HG02678 (cell line): ENCODE measurements around the gene CACNG8.

Source experiments
- ATAC-seq: cut with Tn5 transposase; IDR thresholded peaks from one replicate; pipeline ENCODE4 v1.9.1; 2021; ENCODE audit warnings: mild to moderate bottlenecking, moderate library complexity; ENCODE audit not compliant: unreplicated experiment

The CACNG8 gene

GRCh38 chr19:53992211-53992610, 29.5 kb downstream of the CACNG8 start:
- no peak for ATAC-seq

GRCh38 chr19:53992815-53993214, 30.1 kb downstream of the CACNG8 start:
- no peak for ATAC-seq

GRCh38 chr19:53993448-53993847, 30.7 kb downstream of the CACNG8 start:
- ATAC-seq = no peak

- no peak for ATAC-seq
Observed at GRCh38 chr19:53994811-53995210, 32.1 kb downstream of the CACNG8 start.

- no peak for ATAC-seq
Observed at GRCh38 chr19:53998223-53998622, 35.5 kb downstream of the CACNG8 start.

- no peak for ATAC-seq
Observed at GRCh38 chr19:53999694-54000093, 37.0 kb downstream of the CACNG8 start.

- no peak for ATAC-seq
Observed at GRCh38 chr19:54001496-54001895, 38.8 kb downstream of the CACNG8 start.

GRCh38 chr19:54002495-54003315, 40.0 kb downstream of the CACNG8 start:
- no peak for ATAC-seq

- no peak for ATAC-seq
Observed at GRCh38 chr19:54009440-54009839, 46.7 kb downstream of the CACNG8 start.

GRCh38 chr19:54010474-54010873, 47.7 kb downstream of the CACNG8 start:
- ATAC-seq = no peak

GRCh38 chr19:54011507-54012211, 48.9 kb downstream of the CACNG8 start:
- no peak for ATAC-seq

- no peak for ATAC-seq
Observed at GRCh38 chr19:54013866-54014265, 51.1 kb downstream of the CACNG8 start.

- no peak for ATAC-seq
Observed at GRCh38 chr19:54014920-54015560, 52.3 kb downstream of the CACNG8 start.

GRCh38 chr19:54017261-54017660, 54.5 kb downstream of the CACNG8 start:
- no peak for ATAC-seq

GRCh38 chr19:54021363-54021762, 58.6 kb downstream of the CACNG8 start:
- ATAC-seq = no peak

- ATAC-seq = no peak
Observed at GRCh38 chr19:54021932-54022331, 59.2 kb downstream of the CACNG8 start.

- ATAC-seq = no peak
Observed at GRCh38 chr19:54023191-54023590, 60.5 kb downstream of the CACNG8 start.

- ATAC-seq = no peak
Observed at GRCh38 chr19:54024660-54025059, 61.9 kb downstream of the CACNG8 start.

- no peak for ATAC-seq
Observed at GRCh38 chr19:54026656-54027055, 63.9 kb downstream of the CACNG8 start.

GRCh38 chr19:54029301-54029700, 66.6 kb downstream of the CACNG8 start:
- no peak for ATAC-seq

- ATAC-seq = no peak
Observed at GRCh38 chr19:54029930-54030490, 67.3 kb downstream of the CACNG8 start.
